Glutamatergic neuron (in vitro differentiated cells): ENCODE results near the gene DYNLT4. TPM values are rescaled to one million over a fixed set of nuclear protein-coding genes. Genes with fewer than 3 reads are reported as not detected.

Experiments used
- DNase-seq: peaks from one replicate; pipeline ENCODE4 v3.0.0; 2022
- H3K27ac Mint-ChIP-seq: one replicate; pipeline ENCODE4 v1.8.0; 2020; ENCODE audit warnings: mild to moderate bottlenecking, mixed read lengths, inconsistent platforms; ENCODE audit not compliant: unreplicated experiment
- H3K27me3 Mint-ChIP-seq: one replicate; pipeline ENCODE4 v1.8.0; 2020; ENCODE audit warnings: mild to moderate bottlenecking, moderate library complexity, mixed read lengths, inconsistent platforms; ENCODE audit not compliant: unreplicated experiment
- H3K36me3 Mint-ChIP-seq: one replicate; pipeline ENCODE4 v1.8.0; 2020; ENCODE audit warnings: mild to moderate bottlenecking, mixed read lengths, inconsistent platforms; ENCODE audit not compliant: unreplicated experiment
- H3K4me1 Mint-ChIP-seq: one replicate; pipeline ENCODE4 v1.8.0; 2020; ENCODE audit warnings: mild to moderate bottlenecking, low read depth, mixed read lengths, inconsistent platforms; ENCODE audit not compliant: unreplicated experiment
- H3K4me3 Mint-ChIP-seq: one replicate; pipeline ENCODE4 v1.8.0; 2020; ENCODE audit warnings: mild to moderate bottlenecking, mixed read lengths, inconsistent platforms; ENCODE audit not compliant: unreplicated experiment
- H3K9me3 Mint-ChIP-seq: one replicate; pipeline ENCODE4 v1.8.0; 2020; ENCODE audit warnings: mild to moderate bottlenecking, moderate library complexity, mixed read lengths, inconsistent platforms; ENCODE audit not compliant: unreplicated experiment
- CTCF ChIP-seq: fragments of 200-600 bp; sonication (generic); IDR thresholded peaks from one replicate; pipeline ENCODE4 v1.5.0; 2021; ENCODE audit not compliant: partially characterized antibody, unreplicated experiment
- total RNA-seq: library from RNA; stranded (reverse); fragmentation: NEBNext Ultra II Directional; extraction: Animal tissue kit (Norgen Biotek cat#: 25700); gene quantifications from one replicate; pipeline ENCODE4 v1.2.1, GENCODE V29; 2021; ENCODE audit not compliant: unreplicated experiment

The DYNLT4 gene
- total RNA-seq, 1 donor from 2014 or later: not detected

- DNase-seq: no peak
- H3K27ac Mint-ChIP-seq: no peak within 1 kb of the TSS
- peaks cover 12% of the 10 kb centered on the region for H3K4me1 Mint-ChIP-seq
- peaks cover 9% of the 10 kb centered on the region for H3K9me3 Mint-ChIP-seq
- H3K4me3 Mint-ChIP-seq: no peak within 1 kb of the TSS
- H3K36me3 Mint-ChIP-seq: no peaks in the 10 kb centered on the region
- no peak for TF ChIP-seq CTCF
- H3K27me3 Mint-ChIP-seq: peaks cover 12% of the 10 kb centered on the region
Measured at GRCh38 chr1:44788120-44788860, 18.9 kb downstream of the DYNLT4 start, which contains the start of gene BEST4. Gene BEST4, minus strand, starts transcription at chr1:44788170. Its CDS starts 465 bp downstream, at chr1:44787705.

GRCh38 chr1:44787506-44787905 lies 19.6 kb downstream of the DYNLT4 start:
- Mint-ChIP-seq H3K4me1 (peaks cover 13% of the 10 kb centered on the region), H3K4me3 (no peak overlapping the region), H3K27ac (no peak overlapping the region), H3K27me3 (peaks cover 9% of the 10 kb centered on the region), H3K36me3 (no peaks in the 10 kb centered on the region), H3K9me3 (peaks cover 8% of the 10 kb centered on the region)
- no peak for TF ChIP-seq CTCF
- no peak for DNase-seq

- Mint-ChIP-seq H3K36me3 (no peaks in the 10 kb centered on the region), H3K9me3 (peaks cover 7% of the 10 kb centered on the region), H3K27me3 (peaks cover 6% of the 10 kb centered on the region), H3K4me1 (peaks cover 13% of the 10 kb centered on the region), H3K4me3 (peak overlapping the region; percentile 63), H3K27ac (no peak overlapping the region)
- TF ChIP-seq CTCF: no peak
- DNase-seq: no peak
Measured at GRCh38 chr1:44786841-44787426, 20.2 kb downstream of the DYNLT4 start.

GRCh38 chr1:44786138-44786840 lies 20.9 kb downstream of the DYNLT4 start:
- peaks cover 5% of the 10 kb centered on the region for H3K27me3 Mint-ChIP-seq
- H3K4me1 Mint-ChIP-seq: peaks cover 12% of the 10 kb centered on the region
- H3K4me3 Mint-ChIP-seq: peak overlapping the region; percentile 65
- peak; percentile 82 for DNase-seq
- no peak overlapping the region for H3K27ac Mint-ChIP-seq
- no peaks in the 10 kb centered on the region for H3K36me3 Mint-ChIP-seq
- peaks cover 7% of the 10 kb centered on the region for H3K9me3 Mint-ChIP-seq
- peak; percentile 100 for TF ChIP-seq CTCF
